OCI-LY3 (cell line): ENCODE measurements around the gene HSPA9.

ENCODE experiments used
- EZH2phosphoT487 ChIP-seq: fragments of 200-600 bp; shearing (Covaris generic); IDR thresholded peaks from 2 replicates; pipeline ENCODE4 v1.6.1; 2018; ENCODE audit warnings: antibody characterized with exemption, mixed run types, low read depth
- TF ChIP-seq, protein P1 (sequence below): fragments of 200-600, 300-600 bp; sonication (generic); IDR thresholded peaks from 2 replicates; pipeline ENCODE4 v1.5.1; 2014; ENCODE audit warnings: antibody characterized with exemption, low read length, low read depth

DNA sequence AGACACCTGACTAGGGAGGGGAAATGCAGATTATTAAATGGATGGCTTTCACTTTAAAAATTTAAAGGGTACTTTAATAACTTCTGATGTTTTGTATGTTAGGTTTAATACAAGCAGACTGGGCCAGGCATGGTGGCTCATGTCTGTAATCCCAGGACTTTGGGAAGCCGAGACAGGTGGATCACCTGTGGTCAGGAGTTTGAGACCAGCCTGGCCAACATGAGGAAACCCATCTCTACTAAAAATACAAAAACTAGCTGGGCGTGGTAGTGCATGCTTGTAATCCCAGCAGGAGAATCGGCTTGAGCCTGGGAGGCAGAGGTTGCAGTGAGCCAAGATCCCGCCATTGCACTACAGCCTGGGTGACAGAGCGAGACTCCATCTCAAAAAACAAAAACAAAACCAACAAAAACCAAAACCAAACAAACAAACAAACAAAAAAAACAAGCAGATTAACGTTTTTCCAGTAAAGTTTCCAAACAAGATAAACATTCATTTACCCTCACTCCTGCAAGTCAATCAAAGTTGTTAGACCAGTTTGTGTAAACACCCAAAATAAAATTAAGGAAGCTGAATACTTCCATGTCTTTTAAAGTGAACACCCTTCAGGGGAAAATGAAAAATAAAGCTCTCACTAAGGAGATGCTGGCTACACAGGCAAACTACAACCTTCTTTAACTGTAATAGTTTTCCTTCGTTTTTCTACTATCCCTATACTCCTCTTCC, 46.3 kb downstream of the HSPA9 start:
- TF ChIP-seq, protein P1, sequence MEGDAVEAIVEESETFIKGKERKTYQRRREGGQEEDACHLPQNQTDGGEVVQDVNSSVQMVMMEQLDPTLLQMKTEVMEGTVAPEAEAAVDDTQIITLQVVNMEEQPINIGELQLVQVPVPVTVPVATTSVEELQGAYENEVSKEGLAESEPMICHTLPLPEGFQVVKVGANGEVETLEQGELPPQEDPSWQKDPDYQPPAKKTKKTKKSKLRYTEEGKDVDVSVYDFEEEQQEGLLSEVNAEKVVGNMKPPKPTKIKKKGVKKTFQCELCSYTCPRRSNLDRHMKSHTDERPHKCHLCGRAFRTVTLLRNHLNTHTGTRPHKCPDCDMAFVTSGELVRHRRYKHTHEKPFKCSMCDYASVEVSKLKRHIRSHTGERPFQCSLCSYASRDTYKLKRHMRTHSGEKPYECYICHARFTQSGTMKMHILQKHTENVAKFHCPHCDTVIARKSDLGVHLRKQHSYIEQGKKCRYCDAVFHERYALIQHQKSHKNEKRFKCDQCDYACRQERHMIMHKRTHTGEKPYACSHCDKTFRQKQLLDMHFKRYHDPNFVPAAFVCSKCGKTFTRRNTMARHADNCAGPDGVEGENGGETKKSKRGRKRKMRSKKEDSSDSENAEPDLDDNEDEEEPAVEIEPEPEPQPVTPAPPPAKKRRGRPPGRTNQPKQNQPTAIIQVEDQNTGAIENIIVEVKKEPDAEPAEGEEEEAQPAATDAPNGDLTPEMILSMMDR, result no peak
- no peak for TF ChIP-seq EZH2phosphoT487
